Liver (tissue), 9 donors: ENCODE measurements around the gene BOC. TPM values are rescaled to one million over a fixed set of nuclear protein-coding genes. Genes with fewer than 3 reads are reported as not detected.

Experiments
- DNase-seq: peaks from one replicate; pipeline ENCODE4 v3.0.0-alpha.2; 2017; ENCODE audit warnings: low spot score
- H3K27ac ChIP-seq, 2 donors: one replicate each; pipeline ENCODE4 v1.7.0; 2013; ENCODE audit warnings: inconsistent platforms in 2 of 2, low read length in 2 of 2, control low read depth in 1 of 2, low read depth in 1 of 2, mild to moderate bottlenecking in 1 of 2
- H3K27me3 ChIP-seq, 4 donors: one replicate each; pipeline versions ENCODE4 v1.6.1 to v1.7.0; 2013; ENCODE audit warnings: low read length in 3 of 4, inconsistent platforms in 1 of 4, mild to moderate bottlenecking in 1 of 4, moderate library complexity in 1 of 4; ENCODE audit not compliant: control insufficient read depth in 4 of 4, insufficient read depth in 4 of 4
- H3K36me3 ChIP-seq, 4 donors: one replicate each; pipeline versions ENCODE4 v1.6.1 to v1.7.0; 2013; ENCODE audit warnings: low read length in 3 of 4, mild to moderate bottlenecking in 3 of 4, low read depth in 1 of 4, moderate library complexity in 1 of 4; ENCODE audit not compliant: control insufficient read depth in 4 of 4, insufficient read depth in 3 of 4
- H3K4me1 ChIP-seq, 4 donors: one replicate each; pipeline versions ENCODE4 v1.6.1 to v1.7.0; 2013; ENCODE audit warnings: low read length in 3 of 4, mild to moderate bottlenecking in 3 of 4, moderate library complexity in 1 of 4; ENCODE audit not compliant: control insufficient read depth in 4 of 4, insufficient read depth in 4 of 4
- H3K4me3 ChIP-seq, 3 donors: one replicate each; pipeline versions ENCODE4 v1.6.1 to v1.7.0; 2013; ENCODE audit warnings: low read length in 3 of 3, control low read depth in 1 of 3, low read depth in 1 of 3, mild to moderate bottlenecking in 1 of 3
- H3K9ac ChIP-seq, 2 donors: one replicate each; pipeline ENCODE4 v1.7.0; 2013; ENCODE audit warnings: low read length in 2 of 2, mild to moderate bottlenecking in 2 of 2, moderate library complexity in 2 of 2, control low read depth in 1 of 2, low read depth in 1 of 2
- H3K9me3 ChIP-seq, 4 donors: one replicate each; pipeline versions ENCODE4 v1.6.1 to v1.7.0; 2013; ENCODE audit warnings: low read length in 3 of 4; ENCODE audit not compliant: control insufficient read depth in 4 of 4
- EGR1 ChIP-seq, 2 donors: IDR thresholded peaks; 2 replicates each; pipeline ENCODE4 v1.6.1; 2016 to 2018; ENCODE audit warnings: antibody characterized with exemption in 2 of 2, low read depth in 2 of 2
- FOXA1 ChIP-seq: IDR thresholded peaks from 2 replicates; pipeline ENCODE4 v1.6.1; 2016; ENCODE audit warnings: antibody characterized with exemption
- FOXA2 ChIP-seq: IDR thresholded peaks from 2 replicates; pipeline ENCODE4 v1.6.1; 2016; ENCODE audit warnings: antibody characterized with exemption
- GABPA ChIP-seq, 2 donors: IDR thresholded peaks in 1 of 2; conservative IDR thresholded peaks in 1 of 2; 2 replicates each; pipeline ENCODE4 v1.6.1; 2016; ENCODE audit warnings: antibody characterized with exemption in 2 of 2, mild to moderate bottlenecking in 1 of 2, moderate library complexity in 1 of 2
- HNF4A ChIP-seq, 2 donors: conservative IDR thresholded peaks; 2 replicates each; pipeline ENCODE4 v1.6.1; 2016; ENCODE audit warnings: antibody characterized with exemption in 2 of 2, mild to moderate bottlenecking in 2 of 2
- HNF4G ChIP-seq: IDR thresholded peaks from 2 replicates; pipeline ENCODE4 v1.6.1; 2016; ENCODE audit warnings: antibody characterized with exemption
- JUND ChIP-seq, 2 donors: IDR thresholded peaks; 2 replicates each; pipeline ENCODE4 v1.6.1; 2016; ENCODE audit warnings: antibody characterized with exemption in 2 of 2
- NR2F2 ChIP-seq: IDR thresholded peaks from 2 replicates; pipeline ENCODE4 v1.6.1; 2016; ENCODE audit warnings: antibody characterized with exemption
- RAD21 ChIP-seq, 2 donors: IDR thresholded peaks; 2 replicates each; pipeline ENCODE4 v1.6.1; 2016; ENCODE audit warnings: antibody characterized with exemption in 2 of 2, mild to moderate bottlenecking in 2 of 2
- RXRA ChIP-seq, 2 donors: IDR thresholded peaks; 2 replicates each; pipeline ENCODE4 v1.6.1; 2017 to 2018; ENCODE audit warnings: antibody characterized with exemption in 2 of 2, mild to moderate bottlenecking in 1 of 2
- SP1 ChIP-seq: IDR thresholded peaks from 2 replicates; pipeline ENCODE4 v1.6.1; 2018; ENCODE audit warnings: antibody characterized with exemption, mild to moderate bottlenecking
- YY1 ChIP-seq: IDR thresholded peaks from 2 replicates; pipeline ENCODE4 v1.6.1; 2016; ENCODE audit warnings: antibody characterized with exemption, mild to moderate bottlenecking
- WGBS: extraction: QIAGEN DNeasy Blood & Tissue Kit; methylation state at CpG from one replicate; pipeline ENCODE4 v1.1.7; 2013; 5-methylcytosine and 5-hydroxymethylcytosine counted together
- polyA plus RNA-seq, 2 donors: library from polyadenylated mRNA; stranded (reverse) in 1 of 2; unstranded in 1 of 2; fragments of 200-250 nt in 1 of 2; fragments of >200 nt in 1 of 2; fragmentation: Nextera tagmentation in 1 of 2; extraction: Ambion mirVana in 1 of 2; gene quantifications; one replicate each; pipeline versions ENCODE4 v1.2.1 to v1.2.3, GENCODE V29; 2013 to 2015
- total RNA-seq, 2 donors: library from RNA; depleted of rRNA; stranded (reverse); fragments of >200 nt; gene quantifications; one replicate each; pipeline ENCODE4 v1.2.3, GENCODE V29; 2014
- TF ChIP-seq, protein P1 (sequence below): IDR thresholded peaks from 2 replicates; pipeline ENCODE4 v1.6.1; 2016; ENCODE audit warnings: antibody characterized with exemption, mild to moderate bottlenecking
- TF ChIP-seq, protein P2 (sequence below): fragments of 150-350 bp; IDR thresholded peaks from 2 replicates; pipeline ENCODE4 v1.5.1; 2017; ENCODE audit warnings: improper control_type of control experiment, low read depth, low read length; ENCODE audit not compliant: missing input control
- TF ChIP-seq, protein P3 (sequence below): IDR thresholded peaks from 2 replicates; pipeline ENCODE4 v1.6.1; 2016; ENCODE audit warnings: antibody characterized with exemption
- TF ChIP-seq, protein P4 (sequence below): IDR thresholded peaks from 2 replicates; pipeline ENCODE4 v1.6.1; 2016; ENCODE audit warnings: antibody characterized with exemption
- TF ChIP-seq, protein P5 (sequence below): IDR thresholded peaks from 2 replicates; pipeline ENCODE4 v1.6.1; 2016; ENCODE audit warnings: antibody characterized with exemption
- donor health status: healthy.
- donor health status: healthy.
- donor health status: healthy.
- donor health status: healthy.
- donor health status: healthy.

Gene BOC
- total and polyA plus RNA-seq, 4 donors, result 0.31 to 1.5 (median 0.65) TPM; not detected in 1

DNA sequence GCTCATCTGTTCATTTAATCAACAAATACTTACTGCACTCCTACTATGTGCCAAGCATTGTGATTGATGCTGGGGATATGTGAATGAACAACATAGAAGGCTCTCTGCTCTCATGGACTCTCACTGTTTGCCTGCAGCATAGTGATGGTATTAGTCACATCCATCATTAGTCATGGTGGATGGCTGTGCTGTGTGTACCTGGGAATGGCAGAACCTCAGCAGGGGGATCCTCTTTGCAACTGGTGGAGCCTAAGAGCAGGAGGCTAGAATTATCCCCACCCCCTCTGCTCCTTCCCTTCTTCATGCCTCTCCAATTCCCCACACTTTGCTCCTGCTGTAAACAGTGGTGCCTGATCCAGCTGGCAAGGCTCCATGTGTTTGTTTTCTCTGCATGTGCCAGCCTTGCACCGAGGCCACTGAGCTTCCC is 20.5 kb downstream of the BOC start:
- WGBS, result 20% methylated on average over 1 of the region's 1 CpG
- H3K9ac ChIP-seq, result no peak overlapping the region
- H3K27ac ChIP-seq, result no peak overlapping the region
- no peaks in the 10 kb centered on the region for H3K9me3 ChIP-seq
- TF ChIP-seq RAD21 (IDR thresholded peaks at IDR 0.05) (no peak), HNF4A (conservative IDR thresholded peaks at IDR 0.05) (no peak), HNF4G (no peak), SP1 (no peak)
- TF ChIP-seq, protein P1, sequence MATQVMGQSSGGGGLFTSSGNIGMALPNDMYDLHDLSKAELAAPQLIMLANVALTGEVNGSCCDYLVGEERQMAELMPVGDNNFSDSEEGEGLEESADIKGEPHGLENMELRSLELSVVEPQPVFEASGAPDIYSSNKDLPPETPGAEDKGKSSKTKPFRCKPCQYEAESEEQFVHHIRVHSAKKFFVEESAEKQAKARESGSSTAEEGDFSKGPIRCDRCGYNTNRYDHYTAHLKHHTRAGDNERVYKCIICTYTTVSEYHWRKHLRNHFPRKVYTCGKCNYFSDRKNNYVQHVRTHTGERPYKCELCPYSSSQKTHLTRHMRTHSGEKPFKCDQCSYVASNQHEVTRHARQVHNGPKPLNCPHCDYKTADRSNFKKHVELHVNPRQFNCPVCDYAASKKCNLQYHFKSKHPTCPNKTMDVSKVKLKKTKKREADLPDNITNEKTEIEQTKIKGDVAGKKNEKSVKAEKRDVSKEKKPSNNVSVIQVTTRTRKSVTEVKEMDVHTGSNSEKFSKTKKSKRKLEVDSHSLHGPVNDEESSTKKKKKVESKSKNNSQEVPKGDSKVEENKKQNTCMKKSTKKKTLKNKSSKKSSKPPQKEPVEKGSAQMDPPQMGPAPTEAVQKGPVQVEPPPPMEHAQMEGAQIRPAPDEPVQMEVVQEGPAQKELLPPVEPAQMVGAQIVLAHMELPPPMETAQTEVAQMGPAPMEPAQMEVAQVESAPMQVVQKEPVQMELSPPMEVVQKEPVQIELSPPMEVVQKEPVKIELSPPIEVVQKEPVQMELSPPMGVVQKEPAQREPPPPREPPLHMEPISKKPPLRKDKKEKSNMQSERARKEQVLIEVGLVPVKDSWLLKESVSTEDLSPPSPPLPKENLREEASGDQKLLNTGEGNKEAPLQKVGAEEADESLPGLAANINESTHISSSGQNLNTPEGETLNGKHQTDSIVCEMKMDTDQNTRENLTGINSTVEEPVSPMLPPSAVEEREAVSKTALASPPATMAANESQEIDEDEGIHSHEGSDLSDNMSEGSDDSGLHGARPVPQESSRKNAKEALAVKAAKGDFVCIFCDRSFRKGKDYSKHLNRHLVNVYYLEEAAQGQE, result no peak
- TF ChIP-seq, protein P2, sequence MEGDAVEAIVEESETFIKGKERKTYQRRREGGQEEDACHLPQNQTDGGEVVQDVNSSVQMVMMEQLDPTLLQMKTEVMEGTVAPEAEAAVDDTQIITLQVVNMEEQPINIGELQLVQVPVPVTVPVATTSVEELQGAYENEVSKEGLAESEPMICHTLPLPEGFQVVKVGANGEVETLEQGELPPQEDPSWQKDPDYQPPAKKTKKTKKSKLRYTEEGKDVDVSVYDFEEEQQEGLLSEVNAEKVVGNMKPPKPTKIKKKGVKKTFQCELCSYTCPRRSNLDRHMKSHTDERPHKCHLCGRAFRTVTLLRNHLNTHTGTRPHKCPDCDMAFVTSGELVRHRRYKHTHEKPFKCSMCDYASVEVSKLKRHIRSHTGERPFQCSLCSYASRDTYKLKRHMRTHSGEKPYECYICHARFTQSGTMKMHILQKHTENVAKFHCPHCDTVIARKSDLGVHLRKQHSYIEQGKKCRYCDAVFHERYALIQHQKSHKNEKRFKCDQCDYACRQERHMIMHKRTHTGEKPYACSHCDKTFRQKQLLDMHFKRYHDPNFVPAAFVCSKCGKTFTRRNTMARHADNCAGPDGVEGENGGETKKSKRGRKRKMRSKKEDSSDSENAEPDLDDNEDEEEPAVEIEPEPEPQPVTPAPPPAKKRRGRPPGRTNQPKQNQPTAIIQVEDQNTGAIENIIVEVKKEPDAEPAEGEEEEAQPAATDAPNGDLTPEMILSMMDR, result no peak
- no peaks in the 10 kb centered on the region for H3K36me3 ChIP-seq
- H3K27me3 ChIP-seq, result no peaks in the 10 kb centered on the region
- no peak overlapping the region for H3K4me3 ChIP-seq
- DNase-seq, result no peak
- H3K4me1 ChIP-seq, result peaks cover 0 to 3% (median 0%) of the 10 kb centered on the region in 4 donors

DNA sequence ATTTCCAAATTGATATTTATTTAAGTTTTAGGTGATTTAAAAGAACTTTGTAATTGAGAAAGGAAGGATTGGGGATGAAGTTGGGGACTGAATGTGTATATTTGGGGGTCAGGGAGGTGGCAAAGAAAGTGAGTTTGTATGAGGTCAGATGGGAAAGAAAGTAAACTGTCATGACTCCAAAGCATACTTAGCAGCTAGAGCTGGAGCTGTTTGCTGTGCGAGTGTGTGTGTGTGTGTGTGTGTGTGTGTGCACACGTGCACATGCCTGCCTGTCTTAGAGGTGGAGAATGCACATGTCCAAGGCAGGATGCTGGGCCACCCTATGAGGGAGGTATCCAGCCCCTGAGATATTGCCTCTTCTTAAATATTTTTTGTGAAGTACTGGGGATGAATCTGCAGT is 21.0 kb downstream of the BOC start:
- DNase-seq, result no peak
- Histone ChIP-seq H3K4me1 (peaks cover 0 to 3% (median 0%) of the 10 kb centered on the region in 4 donors), H3K9me3 (no peaks in the 10 kb centered on the region), H3K27ac (no peak overlapping the region), H3K36me3 (no peaks in the 10 kb centered on the region), H3K27me3 (no peaks in the 10 kb centered on the region), H3K9ac (no peak overlapping the region), H3K4me3 (no peak overlapping the region)
- TF ChIP-seq SP1, result no peak
- TF ChIP-seq, protein P3, sequence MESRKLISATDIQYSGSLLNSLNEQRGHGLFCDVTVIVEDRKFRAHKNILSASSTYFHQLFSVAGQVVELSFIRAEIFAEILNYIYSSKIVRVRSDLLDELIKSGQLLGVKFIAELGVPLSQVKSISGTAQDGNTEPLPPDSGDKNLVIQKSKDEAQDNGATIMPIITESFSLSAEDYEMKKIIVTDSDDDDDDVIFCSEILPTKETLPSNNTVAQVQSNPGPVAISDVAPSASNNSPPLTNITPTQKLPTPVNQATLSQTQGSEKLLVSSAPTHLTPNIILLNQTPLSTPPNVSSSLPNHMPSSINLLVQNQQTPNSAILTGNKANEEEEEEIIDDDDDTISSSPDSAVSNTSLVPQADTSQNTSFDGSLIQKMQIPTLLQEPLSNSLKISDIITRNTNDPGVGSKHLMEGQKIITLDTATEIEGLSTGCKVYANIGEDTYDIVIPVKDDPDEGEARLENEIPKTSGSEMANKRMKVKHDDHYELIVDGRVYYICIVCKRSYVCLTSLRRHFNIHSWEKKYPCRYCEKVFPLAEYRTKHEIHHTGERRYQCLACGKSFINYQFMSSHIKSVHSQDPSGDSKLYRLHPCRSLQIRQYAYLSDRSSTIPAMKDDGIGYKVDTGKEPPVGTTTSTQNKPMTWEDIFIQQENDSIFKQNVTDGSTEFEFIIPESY, result no peak
- no peak for TF ChIP-seq HNF4G
- TF ChIP-seq, protein P4, sequence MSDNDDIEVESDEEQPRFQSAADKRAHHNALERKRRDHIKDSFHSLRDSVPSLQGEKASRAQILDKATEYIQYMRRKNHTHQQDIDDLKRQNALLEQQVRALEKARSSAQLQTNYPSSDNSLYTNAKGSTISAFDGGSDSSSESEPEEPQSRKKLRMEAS, result no peak
- TF ChIP-seq, protein P5, sequence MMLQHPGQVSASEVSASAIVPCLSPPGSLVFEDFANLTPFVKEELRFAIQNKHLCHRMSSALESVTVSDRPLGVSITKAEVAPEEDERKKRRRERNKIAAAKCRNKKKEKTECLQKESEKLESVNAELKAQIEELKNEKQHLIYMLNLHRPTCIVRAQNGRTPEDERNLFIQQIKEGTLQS, result no peak
- no peak for TF ChIP-seq JUND (IDR thresholded peaks at IDR 0.05)
- TF ChIP-seq RAD21 (IDR thresholded peaks at IDR 0.05), result no peak
- no peak for TF ChIP-seq FOXA2
- TF ChIP-seq EGR1 (IDR thresholded peaks at IDR 0.05; ENCODE audit: low read depth in 2 of 2), result no peak
- TF ChIP-seq, protein P2, result no peak
- TF ChIP-seq YY1, result no peak
- TF ChIP-seq RXRA (IDR thresholded peaks at IDR 0.05), result no peak
- no peak for TF ChIP-seq NR2F2
- TF ChIP-seq, protein P1, result no peak
- no peak for TF ChIP-seq FOXA1
- TF ChIP-seq GABPA (IDR thresholded peaks at IDR 0.05 in 1 of 2, conservative IDR thresholded peaks at IDR 0.05 in 1 of 2), result no peak
- 72% methylated on average over 2 of the region's 2 CpGs for WGBS
